ENCODE results near the gene RNASEL.

Gene RNASEL

GRCh38 chr1:182621906-182622305 lies 32.9 kb upstream of the RNASEL start:
- DNase-seq (ENCODE audit: low read depth, low spot score), result no peak

GRCh38 chr1:182620924-182621585 lies 32.0 kb upstream of the RNASEL start:
- DNase-seq (ENCODE audit: low read depth, low spot score), result no peak

- no peak for DNase-seq (ENCODE audit: low read depth, low spot score)
Measured at GRCh38 chr1:182617734-182618351, 28.8 kb upstream of the RNASEL start.

GRCh38 chr1:182617014-182617429 lies 28.0 kb upstream of the RNASEL start:
- DNase-seq (ENCODE audit: low read depth, low spot score), result no peak

GRCh38 chr1:182616130-182617013 lies 27.3 kb upstream of the RNASEL start:
- DNase-seq (ENCODE audit: low read depth, low spot score), result no peak

- DNase-seq (ENCODE audit: low read depth, low spot score), result no peak
Measured at GRCh38 chr1:182615468-182616129, 26.5 kb upstream of the RNASEL start.

- no peak for DNase-seq (ENCODE audit: low read depth, low spot score)
Measured at GRCh38 chr1:182614796-182615454, 25.9 kb upstream of the RNASEL start.

- no peak for DNase-seq (ENCODE audit: low read depth, low spot score)
Measured at GRCh38 chr1:182611787-182612186, 22.7 kb upstream of the RNASEL start.

- DNase-seq (ENCODE audit: low read depth, low spot score), result no peak
Measured at GRCh38 chr1:182611326-182611725, 22.3 kb upstream of the RNASEL start.

GRCh38 chr1:182610606-182611194 lies 21.6 kb upstream of the RNASEL start:
- no peak for DNase-seq (ENCODE audit: low read depth, low spot score)

- no peak for DNase-seq (ENCODE audit: low read depth, low spot score)
Measured at GRCh38 chr1:182608845-182609610, 20.0 kb upstream of the RNASEL start.

- no peak for DNase-seq (ENCODE audit: low read depth, low spot score)
Measured at GRCh38 chr1:182608236-182608635, 19.2 kb upstream of the RNASEL start.

GRCh38 chr1:182607566-182607965 lies 18.5 kb upstream of the RNASEL start:
- DNase-seq (ENCODE audit: low read depth, low spot score), result no peak

GRCh38 chr1:182604175-182605164 lies 15.4 kb upstream of the RNASEL start, which contains the start of gene RGS16:
RGS16 (minus strand) TSS chr1:182604389; CDS start chr1:182604259, 130 bp downstream.
- no peak for DNase-seq (ENCODE audit: low read depth, low spot score)

GRCh38 chr1:182603646-182604174 lies 14.7 kb upstream of the RNASEL start:
- no peak for DNase-seq (ENCODE audit: low read depth, low spot score)

- no peak for DNase-seq (ENCODE audit: low read depth, low spot score)
Measured at GRCh38 chr1:182602935-182603645, 14.0 kb upstream of the RNASEL start.

GRCh38 chr1:182601913-182602312 lies 12.9 kb upstream of the RNASEL start:
- DNase-seq (ENCODE audit: low read depth, low spot score), result no peak

GRCh38 chr1:182601416-182601786 lies 12.3 kb upstream of the RNASEL start:
- no peak for DNase-seq (ENCODE audit: low read depth, low spot score)

Measured in iPS DF 19.7 (cell line).